Parathyroid adenoma (tissue), 2 donors: ENCODE data around the gene CBLN3.
A peak's percentile ranks its signal among the peaks of the same experiment; 100 is the strongest.

Experiments
- H2AFZ ChIP-seq: fragments of 300-600 bp; sonication (generic); one replicate; pipeline ENCODE4 v1.7.0; 2017; ENCODE audit warnings: antibody characterized with exemption, mild to moderate bottlenecking
- H3K27ac ChIP-seq: fragments of 300-600 bp; sonication (generic); one replicate; pipeline ENCODE4 v1.7.0; 2017
- H3K27me3 ChIP-seq: fragments of 300-600 bp; sonication (generic); one replicate; pipeline ENCODE4 v1.7.0; 2017; ENCODE audit warnings: low read length; ENCODE audit not compliant: control insufficient read depth, insufficient read depth
- H3K36me3 ChIP-seq: fragments of 300-600 bp; sonication (generic); one replicate; pipeline ENCODE4 v1.7.0; 2017; ENCODE audit warnings: low read length; ENCODE audit not compliant: control insufficient read depth, insufficient read depth
- H3K4me1 ChIP-seq: fragments of 300-600 bp; sonication (generic); one replicate; pipeline ENCODE4 v1.7.0; 2017; ENCODE audit warnings: control low read depth
- H3K4me2 ChIP-seq: fragments of 300-600 bp; sonication (generic); one replicate; pipeline ENCODE4 v1.7.0; 2017; ENCODE audit warnings: low read length
- H3K4me3 ChIP-seq: fragments of 300-600 bp; sonication (generic); one replicate; pipeline ENCODE4 v1.7.0; 2017; ENCODE audit warnings: low read depth, low read length
- H3K79me2 ChIP-seq: fragments of 300-600 bp; sonication (generic); one replicate; pipeline ENCODE4 v1.7.0; 2017; ENCODE audit warnings: control low read depth
- H3K9ac ChIP-seq: fragments of 300-600 bp; sonication (generic); one replicate; pipeline ENCODE4 v1.7.0; 2017; ENCODE audit warnings: mild to moderate bottlenecking
- H3K9me3 ChIP-seq: fragments of 300-600 bp; sonication (generic); one replicate; pipeline ENCODE4 v1.7.0; 2017; ENCODE audit warnings: low read length; ENCODE audit not compliant: control insufficient read depth
- CTCF ChIP-seq: fragments of 300-600 bp; sonication (generic); IDR thresholded peaks from one replicate; pipeline ENCODE4 v1.7.0; 2017; ENCODE audit warnings: antibody characterized with exemption, mild to moderate bottlenecking
- donor health status: primary hyperparathyroidism.

The CBLN3 gene

DNA sequence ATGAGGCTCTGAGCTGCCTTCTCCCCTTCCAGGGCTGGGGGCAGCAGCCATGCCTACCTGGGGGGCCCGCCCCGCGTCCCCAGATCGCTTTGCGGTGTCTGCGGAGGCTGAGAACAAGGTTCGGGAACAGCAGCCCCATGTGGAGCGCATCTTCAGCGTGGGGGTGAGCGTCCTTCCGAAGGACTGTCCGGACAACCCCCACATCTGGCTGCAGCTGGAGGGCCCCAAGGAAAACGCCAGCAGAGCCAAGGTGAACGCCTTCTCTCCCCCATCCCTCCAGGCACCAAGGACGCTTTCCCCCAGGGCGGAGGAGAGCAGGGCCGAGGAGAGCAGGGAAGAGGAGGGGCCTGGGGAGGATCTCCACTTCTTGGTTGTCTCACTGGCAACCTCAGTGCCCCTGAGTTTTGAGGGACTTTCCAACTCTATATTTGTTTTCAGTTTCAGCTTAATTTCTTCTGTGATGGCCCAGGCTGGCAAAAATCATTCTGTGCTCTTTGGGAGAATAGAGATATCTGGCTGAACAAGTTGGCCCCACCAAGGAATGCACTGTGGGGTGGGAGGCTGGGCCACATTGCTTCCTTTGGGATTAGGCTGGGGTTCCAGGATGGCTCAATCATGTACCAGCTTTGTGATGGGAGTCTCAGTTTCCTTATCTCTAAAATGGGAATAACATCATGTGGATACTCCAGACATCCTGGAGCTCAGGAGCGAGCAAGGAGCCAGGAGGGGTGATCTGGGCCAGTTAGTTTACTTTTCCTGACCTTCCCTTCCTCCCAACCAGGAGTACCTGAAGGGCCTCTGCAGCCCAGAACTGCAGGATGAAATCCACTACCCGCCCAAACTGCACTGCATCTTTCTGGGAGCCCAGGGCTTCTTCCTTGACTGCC is 1.5 kb upstream of the CBLN3 start:
- no peaks in the 10 kb centered on the region for H3K79me2 ChIP-seq
- H3K27me3 ChIP-seq = no peaks in the 10 kb centered on the region
- TF ChIP-seq CTCF = no peak
- H3K4me2 ChIP-seq = peak overlapping the region; percentile 93
- peak overlapping the region; percentile 87 for H3K27ac ChIP-seq
- peak overlapping the region; percentile 71 for H3K9ac ChIP-seq
- no peaks in the 10 kb centered on the region for H3K36me3 ChIP-seq
- peak overlapping the region; percentile 88 for H3K4me3 ChIP-seq
- peaks cover 19% of the 10 kb centered on the region for H3K4me1 ChIP-seq
- no peaks in the 10 kb centered on the region for H3K9me3 ChIP-seq
- H2AFZ ChIP-seq = peak overlapping the region; percentile 98

GRCh38 chr14:24430143-24430681 is 744 bp upstream of the CBLN3 start:
- Histone ChIP-seq H3K4me1 (peaks cover 19% of the 10 kb centered on the region), H3K36me3 (no peaks in the 10 kb centered on the region)

GRCh38 chr14:24428628-24429394 is 657 bp downstream of the CBLN3 start:
- Histone ChIP-seq H3K9me3 (no peaks in the 10 kb centered on the region), H3K79me2 (no peaks in the 10 kb centered on the region), H2AFZ (peak overlapping the region; percentile 98), H3K36me3 (no peaks in the 10 kb centered on the region), H3K27me3 (no peaks in the 10 kb centered on the region), H3K4me1 (peaks cover 19% of the 10 kb centered on the region), H3K9ac (no peak overlapping the region), H3K4me2 (peak overlapping the region; percentile 93), H3K27ac (peak overlapping the region; percentile 87), H3K4me3 (no peak overlapping the region)
- TF ChIP-seq CTCF = no peak

More at GRCh38 chr14:24430143-24430681, 744 bp upstream of the CBLN3 start:
- Histone ChIP-seq H3K27me3 (no peaks in the 10 kb centered on the region), H3K9me3 (no peaks in the 10 kb centered on the region), H3K4me2 (peak overlapping the region; percentile 93), H2AFZ (peak overlapping the region; percentile 98), H3K27ac (peak overlapping the region; percentile 87), H3K4me3 (peak overlapping the region; percentile 88), H3K9ac (peak overlapping the region; percentile 71), H3K79me2 (no peaks in the 10 kb centered on the region)
- no peak for TF ChIP-seq CTCF

- Histone ChIP-seq H3K27ac (no peak overlapping the region), H3K79me2 (no peaks in the 10 kb centered on the region), H3K9me3 (no peaks in the 10 kb centered on the region), H3K4me3 (no peak overlapping the region), H2AFZ (no peak overlapping the region), H3K4me2 (no peak overlapping the region), H3K9ac (no peak overlapping the region), H3K27me3 (no peaks in the 10 kb centered on the region), H3K4me1 (peaks cover 19% of the 10 kb centered on the region), H3K36me3 (no peaks in the 10 kb centered on the region)
- TF ChIP-seq CTCF = no peak
Measured at GRCh38 chr14:24427537-24428508, 1.6 kb downstream of the CBLN3 start.
